Duodenal mucosa (tissue), 2 donors: ENCODE data around the gene LILRB3.
"Not testable (repeated sequence)": the region's sequence is repeated elsewhere in the genome, so short reads cannot be mapped to it uniquely, and the experiment has no call there.

Experiments used
- H3K27ac ChIP-seq: one replicate; pipeline ENCODE4 v1.7.0; 2013; ENCODE audit warnings: low read depth, low read length
- H3K27me3 ChIP-seq, 2 donors: one replicate each; pipeline ENCODE4 v1.7.0; 2013; ENCODE audit warnings: low read length in 2 of 2, control low read depth in 1 of 2; ENCODE audit not compliant: insufficient read depth in 2 of 2, control insufficient read depth in 1 of 2
- H3K36me3 ChIP-seq, 2 donors: one replicate each; pipeline ENCODE4 v1.7.0; 2013; ENCODE audit warnings: low read length in 2 of 2, control low read depth in 1 of 2; ENCODE audit not compliant: insufficient read depth in 2 of 2, control insufficient read depth in 1 of 2
- H3K4me1 ChIP-seq, 2 donors: one replicate each; pipeline ENCODE4 v1.7.0; 2013; ENCODE audit warnings: low read length in 2 of 2, control low read depth in 1 of 2; ENCODE audit not compliant: insufficient read depth in 2 of 2, control insufficient read depth in 1 of 2
- H3K4me3 ChIP-seq, 2 donors: one replicate each; pipeline ENCODE4 v1.7.0; 2013; ENCODE audit warnings: low read length in 2 of 2, low read depth in 1 of 2
- H3K9ac ChIP-seq, 2 donors: one replicate each; pipeline ENCODE4 v1.7.0; 2013; ENCODE audit warnings: low read length in 2 of 2, low read depth in 1 of 2
- H3K9me3 ChIP-seq, 2 donors: one replicate each; pipeline ENCODE4 v1.7.0; 2013; ENCODE audit warnings: low read length in 2 of 2, control low read depth in 1 of 2; ENCODE audit not compliant: control insufficient read depth in 1 of 2

Gene LILRB3

GRCh38 chr19:54242646-54243045 lies 19.8 kb upstream of the LILRB3 start, which contains the start of gene LILRA6:
Gene LILRA6, minus strand, starts transcription at chr19:54242790.
- H3K4me3 ChIP-seq, H3K9ac ChIP-seq, H3K27me3 ChIP-seq, H3K9me3 ChIP-seq, H3K27ac ChIP-seq, H3K36me3 ChIP-seq, H3K4me1 ChIP-seq: not testable (repeated sequence)

- H3K4me1 ChIP-seq, H3K4me3 ChIP-seq, H3K9me3 ChIP-seq, H3K9ac ChIP-seq, H3K27ac ChIP-seq, H3K27me3 ChIP-seq, H3K36me3 ChIP-seq: not testable (repeated sequence)
These were observed 19.4 kb upstream of the LILRB3 start for GRCh38 chr19:54242234-54242633.

- H3K27me3 ChIP-seq, H3K36me3 ChIP-seq, H3K9me3 ChIP-seq, H3K4me1 ChIP-seq, H3K27ac ChIP-seq, H3K9ac ChIP-seq, H3K4me3 ChIP-seq: not testable (repeated sequence)
These were observed 17.8 kb upstream of the LILRB3 start for GRCh38 chr19:54240372-54241336.

GRCh38 chr19:54239491-54240371 lies 16.9 kb upstream of the LILRB3 start:
- H3K4me1 ChIP-seq, H3K36me3 ChIP-seq, H3K27ac ChIP-seq, H3K9ac ChIP-seq, H3K4me3 ChIP-seq, H3K9me3 ChIP-seq, H3K27me3 ChIP-seq: not testable (repeated sequence)

- Histone ChIP-seq H3K9ac (no peak overlapping the region), H3K9me3 (no peaks in the 10 kb centered on the region), H3K4me3 (no peak overlapping the region), H3K4me1 (peaks cover 0 to 3% of the 10 kb centered on the region in 2 donors), H3K27me3 (peaks cover 3 to 5% of the 10 kb centered on the region in 2 donors), H3K36me3 (no peaks in the 10 kb centered on the region), H3K27ac (no peak overlapping the region)
These were observed 11.1 kb upstream of the LILRB3 start for GRCh38 chr19:54233941-54234340.

GRCh38 chr19:54231077-54231931 lies 8.5 kb upstream of the LILRB3 start:
- Histone ChIP-seq H3K36me3 (no peaks in the 10 kb centered on the region), H3K4me1 (peaks cover 0 to 3% of the 10 kb centered on the region in 2 donors), H3K9me3 (no peaks in the 10 kb centered on the region), H3K4me3 (no peak overlapping the region), H3K27ac (no peak overlapping the region), H3K9ac (no peak overlapping the region), H3K27me3 (peaks cover 5% of the 10 kb centered on the region in 2 donors)

GRCh38 chr19:54230031-54230430 lies 7.2 kb upstream of the LILRB3 start:
- Histone ChIP-seq H3K4me1 (peaks cover 0 to 3% of the 10 kb centered on the region in 2 donors), H3K27me3 (peaks cover 5% of the 10 kb centered on the region in 2 donors), H3K36me3 (no peaks in the 10 kb centered on the region), H3K4me3 (no peak overlapping the region), H3K9me3 (no peaks in the 10 kb centered on the region), H3K27ac (no peak overlapping the region), H3K9ac (no peak overlapping the region)

GRCh38 chr19:54229146-54229545 lies 6.3 kb upstream of the LILRB3 start:
- Histone ChIP-seq H3K4me3 (no peak overlapping the region), H3K27me3 (peaks cover 5% of the 10 kb centered on the region in 2 donors), H3K9ac (no peak overlapping the region), H3K27ac (no peak overlapping the region), H3K4me1 (peaks cover 0 to 3% of the 10 kb centered on the region in 2 donors), H3K9me3 (no peaks in the 10 kb centered on the region), H3K36me3 (no peaks in the 10 kb centered on the region)

- H3K27me3 ChIP-seq, H3K9me3 ChIP-seq, H3K27ac ChIP-seq, H3K36me3 ChIP-seq, H3K9ac ChIP-seq, H3K4me3 ChIP-seq, H3K4me1 ChIP-seq: not testable (repeated sequence)
These were observed 1.8 kb upstream of the LILRB3 start for GRCh38 chr19:54224619-54225018.
